CD4-positive, alpha-beta T cell (primary cell): ENCODE data around the gene LCOR. TPM values are rescaled to one million over a fixed set of nuclear protein-coding genes. Genes with fewer than 3 reads are reported as not detected.

Experiments used
- ATAC-seq: fragments of 200-7000 bp; cut with Tn5 transposase; one replicate; pipeline ENCODE4 v1.10.0; 2022; ENCODE audit warnings: mild to moderate bottlenecking; ENCODE audit not compliant: poor library complexity
- CTCF ChIA-PET: fragments of 350-600 bp; sonication (Branson Sonifier 250); formaldehyde crosslinking; loops from one replicate; lab custom pipeline; 2021; ENCODE audit warnings: antibody characterized with exemption, inconsistent platforms; lab: Charles Lee
- POLR2A ChIA-PET: fragments of 350-600 bp; sonication (Branson Sonifier 250); formaldehyde crosslinking; loops from one replicate; lab custom pipeline; 2021; ENCODE audit warnings: antibody characterized with exemption, inconsistent platforms; lab: Charles Lee
- DNase-seq, 14 experiments: peaks; one replicate each; pipeline ENCODE4 v3.0.0-alpha.2; 2013 to 2020; ENCODE audit warnings: mixed read lengths in 2 of 14
- H3K27ac ChIP-seq, 2 donors: one replicate each; pipeline versions ENCODE4 v1.5.1 to v1.7.0; 2013; ENCODE audit warnings: low read length in 2 of 2, low read depth in 1 of 2, mild to moderate bottlenecking in 1 of 2
- H3K27me3 ChIP-seq, 2 experiments: 1 replicate in 1 of 2; 2 replicates in 1 of 2; pipeline versions ENCODE4 v1.6.1 to v1.7.0; 2013; ENCODE audit warnings: low read length in 2 of 2, control low read depth in 1 of 2, mild to moderate bottlenecking in 1 of 2, moderate library complexity in 1 of 2; ENCODE audit not compliant: insufficient read depth in 2 of 2, control insufficient read depth in 1 of 2
- H3K36me3 ChIP-seq: one replicate; pipeline ENCODE4 v1.6.1; 2013; ENCODE audit warnings: low read length, control low read depth; ENCODE audit not compliant: insufficient read depth
- H3K4me1 ChIP-seq: one replicate; pipeline ENCODE4 v1.6.1; 2013; ENCODE audit warnings: low read length, control low read depth; ENCODE audit not compliant: insufficient read depth
- H3K4me3 ChIP-seq: one replicate; pipeline ENCODE4 v1.5.1; 2013; ENCODE audit warnings: mild to moderate bottlenecking, low read length, moderate library complexity
- H3K9me3 ChIP-seq, 2 experiments: 1 replicate in 1 of 2; 2 replicates in 1 of 2; pipeline versions ENCODE4 v1.6.1 to v1.7.0; 2013; ENCODE audit warnings: low read length in 2 of 2, mild to moderate bottlenecking in 2 of 2, control low read depth in 1 of 2, moderate library complexity in 1 of 2; ENCODE audit not compliant: control insufficient read depth in 1 of 2, insufficient read depth in 1 of 2
- H3K27ac Mint-ChIP-seq: one replicate; pipeline ENCODE4 v1.8.0; 2020; ENCODE audit warnings: mixed read lengths
- H3K27me3 Mint-ChIP-seq: one replicate; pipeline ENCODE4 v1.8.0; 2021; ENCODE audit warnings: mixed read lengths
- H3K36me3 Mint-ChIP-seq: one replicate; pipeline ENCODE4 v1.8.0; 2021; ENCODE audit warnings: low read depth, mixed read lengths
- H3K4me1 Mint-ChIP-seq: one replicate; pipeline ENCODE4 v1.8.0; 2021; ENCODE audit warnings: low read depth, mixed read lengths
- H3K4me3 Mint-ChIP-seq: one replicate; pipeline ENCODE4 v1.8.0; 2020; ENCODE audit warnings: mild to moderate bottlenecking, mixed read lengths
- H3K9me3 Mint-ChIP-seq: one replicate; pipeline ENCODE4 v1.8.0; 2020; ENCODE audit warnings: mixed read lengths
- CTCF ChIP-seq: fragments of 200-600 bp; IDR thresholded peaks from one replicate; pipeline ENCODE4 v1.8.0; 2022; ENCODE audit warnings: antibody characterized with exemption, mild to moderate bottlenecking
- intact Hi-C, 2 experiments: fragments of 100-400 bp; cut with DNase I in 1 of 2; cut with micrococcal nuclease in 1 of 2; formaldehyde crosslinking; loops; one replicate each; pipeline versions ENCODE4 v1.15.1 to v1.9.0; 2023 to 2025; cut with DNase I, micrococcal nuclease
- polyA plus RNA-seq, 2 donors: library from polyadenylated mRNA; unstranded; fragments of 120-200 nt; gene quantifications; one replicate each; pipeline ENCODE4 v1.2.1, GENCODE V29; 2013
- total RNA-seq, 174 experiments: library from RNA in 2 of 174; stranded (reverse) in 2 of 174; gene quantifications; one replicate each; pipeline ENCODE4 v1.2.3 and lab custom pipeline; 2021 to 2026

The LCOR gene
- total RNA-seq (10 to 100 TPM; 46.0 to 56.0 TPM), total RNA-seq (lab: John Stamatoyannopoulos, UW) (36.0 to 265 (median 105) reads per million in 172 experiments)
- 14.6 TPM for polyA plus RNA-seq (2013, experiment 1 of 2)
- 17.4 TPM for polyA plus RNA-seq (2013, experiment 2 of 2)

- no peaks in the 10 kb centered on the region for H3K9me3 Mint-ChIP-seq
- peaks cover 19% of the 10 kb centered on the region for H3K36me3 Mint-ChIP-seq
- H3K4me1 Mint-ChIP-seq, result peaks cover 54% of the 10 kb centered on the region
- H3K4me3 Mint-ChIP-seq, result peak within 1 kb of the TSS; percentile 94
- H3K4me3 ChIP-seq, result peak within 1 kb of the TSS; percentile 71
- intact Hi-C loops, result loop anchor here (2.0 to 10.0 kb wide), 6 partner anchors 191 to 1303 kb away; partner anchors contain the start of genes MMS19 (in 1 of the 2), R3HCC1L (in 1 of the 2), TM9SF3 (in 1 of the 2) and UBTD1 (in 1 of the 2)
- ATAC-seq, result peak; percentile 65
- H3K27ac ChIP-seq, result peak within 1 kb of the TSS; percentile 78 to 80
- POLR2A ChIA-PET, result interaction anchor here (0.7 to 1.5 kb wide), 7 partner anchors 13 to 1302 kb away, joined by 3 to 7 read pairs (median 3); partner anchors contain the start of genes FRAT1, R3HCC1L, TM9SF3 and ZNF518A
- TF ChIP-seq CTCF, result no peak
- DNase-seq, result peak; percentile 62 to 94 (median 78)
- no peaks in the 10 kb centered on the region for H3K27me3 ChIP-seq
- no peaks in the 10 kb centered on the region for H3K27me3 Mint-ChIP-seq
- H3K4me1 ChIP-seq, result peaks cover 12% of the 10 kb centered on the region
- H3K27ac Mint-ChIP-seq, result peak within 1 kb of the TSS; percentile 94
- CTCF ChIA-PET, result no interaction called here
- no peaks in the 10 kb centered on the region for H3K9me3 ChIP-seq
- no peaks in the 10 kb centered on the region for H3K36me3 ChIP-seq
Observed at GRCh38 chr10:96831867-96832720, at the start of gene LCOR. LCOR (plus strand) TSS chr10:96832298; CDS start chr10:96949058, 116,760 bp downstream.

GRCh38 chr10:96784253-96784652, 47.8 kb upstream of the LCOR start:
- Mint-ChIP-seq H3K4me3 (no peak overlapping the region), H3K27me3 (no peaks in the 10 kb centered on the region), H3K36me3 (no peaks in the 10 kb centered on the region), H3K9me3 (no peaks in the 10 kb centered on the region), H3K27ac (no peak overlapping the region), H3K4me1 (no peaks in the 10 kb centered on the region)
- Histone ChIP-seq H3K4me3 (no peak overlapping the region), H3K27ac (no peak overlapping the region), H3K4me1 (no peaks in the 10 kb centered on the region), H3K27me3 (peaks cover 0 to 2% of the 10 kb centered on the region in 2 experiments), H3K9me3 (peaks cover 0 to 4% of the 10 kb centered on the region in 2 experiments), H3K36me3 (no peaks in the 10 kb centered on the region)
- intact Hi-C loops, result no loop called here
- DNase-seq (no peak), ATAC-seq (no peak)
- CTCF ChIA-PET, result no interaction called here
- no peak for TF ChIP-seq CTCF
- POLR2A ChIA-PET, result no interaction called here

DNA sequence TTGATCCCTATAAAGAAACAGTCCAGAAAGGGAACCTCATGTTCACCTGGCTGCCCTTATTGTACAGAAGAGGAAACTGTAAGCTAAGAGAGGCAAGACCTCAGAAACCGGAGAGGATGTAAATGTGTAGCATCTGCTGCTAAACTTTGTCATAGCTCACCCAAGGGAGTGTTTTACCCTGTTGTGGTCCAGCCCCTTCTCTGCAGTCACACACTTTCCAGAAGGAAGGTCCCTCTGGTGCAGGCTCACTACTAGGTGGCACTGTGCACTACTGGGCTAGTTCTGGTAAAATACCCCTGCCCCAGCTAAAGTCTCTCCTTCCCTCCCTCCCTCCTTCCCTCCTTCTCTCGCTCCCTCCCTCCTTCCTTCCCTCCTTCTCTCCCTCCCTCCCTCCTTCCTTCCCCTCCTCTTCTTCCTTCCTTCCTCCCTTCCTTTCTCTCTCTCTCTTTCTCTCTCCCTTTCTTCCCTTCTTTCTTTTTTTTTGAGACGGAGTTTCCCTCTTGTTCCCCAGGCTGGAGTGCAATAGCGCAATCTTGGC, 42.5 kb upstream of the LCOR start:
- DNase-seq (peak in 3 of 14 experiments; percentile 15 to 78 (median 24)), ATAC-seq (no peak)
- intact Hi-C loops, result no loop called here
- Mint-ChIP-seq H3K4me3 (no peak overlapping the region), H3K27me3 (peaks cover 21% of the 10 kb centered on the region), H3K36me3 (no peaks in the 10 kb centered on the region), H3K9me3 (no peaks in the 10 kb centered on the region), H3K27ac (no peak overlapping the region), H3K4me1 (no peaks in the 10 kb centered on the region)
- Histone ChIP-seq H3K27ac (no peak overlapping the region), H3K4me1 (no peaks in the 10 kb centered on the region), H3K9me3 (peaks cover 0 to under 1% of the 10 kb centered on the region in 2 experiments), H3K27me3 (peaks cover 0 to 2% of the 10 kb centered on the region in 2 experiments), H3K36me3 (no peaks in the 10 kb centered on the region), H3K4me3 (no peak overlapping the region)
- TF ChIP-seq CTCF, result no peak
- CTCF ChIA-PET, result interaction anchor here (0.9 kb wide), 1 partner anchor 1383 kb away, joined by 3 read pairs; no protein-coding TSS in a partner anchor
- POLR2A ChIA-PET, result no interaction called here
